ENCODE data around the gene LHX1. TPM values are rescaled to one million over a fixed set of nuclear protein-coding genes. Genes with fewer than 3 reads are reported as not detected.

LHX1 gene
- total and polyA plus RNA-seq, 2 of the 8 experiments (the other 6 are each of a cell fraction or from before 2014, with no cell fraction given) = 0.26 to 0.93 TPM

GRCh38 chr17:36951084-36951789, 14.0 kb downstream of the LHX1 start:
- H3K9ac ChIP-seq (replicated peaks in 1 of 4; ENCODE audit: extremely low read depth in 1 of 4, low read depth in 3 of 4, low read length in 3 of 4) = no peak overlapping the region
- H3K56ac ChIP-seq (replicated peaks; ENCODE audit: insufficient read length, low read depth, low read length) = no peak overlapping the region
- H2BK20ac ChIP-seq (ENCODE audit: low read length) = no peak overlapping the region
- no peak overlapping the region for H3K4ac ChIP-seq (replicated peaks; ENCODE audit: insufficient read length, low read depth, low read length)
- POLR2A ChIA-PET (ENCODE audit: partially characterized antibody) = no interaction called here
- no peak overlapping the region for H4K5ac ChIP-seq (ENCODE audit: insufficient read length, low read depth, low read length)
- FAIRE-seq (no peak), DNase-seq (ENCODE audit: low read depth in 1 of 2, low spot score in 2 of 2) (no peak)
- no peak for TF ChIP-seq SP1 (IDR thresholded peaks at IDR 0.05; ENCODE audit: low read depth, low read length)
- no peak for TF ChIP-seq POU5F1 (IDR thresholded peaks at IDR 0.05; ENCODE audit: low read depth, low read length)
- no peak for TF ChIP-seq PHF8 (conservative IDR thresholded peaks at IDR 0.05; ENCODE audit: low read depth, low read length)
- no peak for TF ChIP-seq HDAC6 (IDR thresholded peaks at IDR 0.05; ENCODE audit: low read depth, low read length)
- TF ChIP-seq CBX5 (IDR thresholded peaks at IDR 0.05; ENCODE audit: low read depth, low read length) = no peak
- no peak for TF ChIP-seq KDM1A (IDR thresholded peaks at IDR 0.05; ENCODE audit: borderline replicate concordance, low read length)
- TF ChIP-seq CTBP2 (IDR thresholded peaks at IDR 0.05; ENCODE audit: borderline replicate concordance, insufficient read depth, insufficient read length, low read length) = no peak
- no peak for TF ChIP-seq SP4 (IDR thresholded peaks at IDR 0.05; ENCODE audit: low read length)
- no peak for TF ChIP-seq JUN (IDR thresholded peaks at IDR 0.05; ENCODE audit: low read depth, low read length)
- TF ChIP-seq CHD1 (IDR thresholded peaks at IDR 0.05; ENCODE audit: low read depth, low read length) = no peak
- peaks cover 19 to 25% (median 23%) of the 10 kb centered on the region in 4 experiments for H3K27me3 ChIP-seq (replicated peaks in 1 of 4; ENCODE audit: control insufficient read depth in 3 of 4, extremely low read depth in 1 of 4, insufficient read depth in 3 of 4, low read length in 3 of 4)
- peaks cover 13% of the 10 kb centered on the region for H3K23me2 ChIP-seq (ENCODE audit: low read depth, low read length)
- no peak overlapping the region for H2BK120ac ChIP-seq (replicated peaks; ENCODE audit: low read depth, low read length)
- H3K4me1 ChIP-seq (replicated peaks in 1 of 4; ENCODE audit: control insufficient read depth in 3 of 4, insufficient read depth in 4 of 4, low read length in 3 of 4) = peaks cover 3 to 13% (median 7%) of the 10 kb centered on the region in 4 experiments
- no peak overlapping the region for H3K14ac ChIP-seq (ENCODE audit: insufficient read length)
- no peak overlapping the region for H3K23ac ChIP-seq (ENCODE audit: insufficient read length)
- H3K18ac ChIP-seq (ENCODE audit: extremely low read depth, low read length) = no peak overlapping the region
- no peak overlapping the region for H4K8ac ChIP-seq (ENCODE audit: extremely low read depth, insufficient read depth, low read length)
- CTCF ChIA-PET (ENCODE audit: partially characterized antibody) = interaction anchor here (0.8 to 1.4 kb wide), 2 partner anchors 195 to 222 kb away, joined by 3 read pairs; no protein-coding TSS in a partner anchor
- no peak overlapping the region for H2BK12ac ChIP-seq (ENCODE audit: low read depth, low read length)
- H3K27ac ChIP-seq (ENCODE audit: low read depth, low read length) = no peak overlapping the region
- H3K36me3 ChIP-seq (ENCODE audit: control insufficient read depth in 2 of 4, insufficient read depth in 4 of 4, low read length in 3 of 4) = peaks cover 16 to 55% (median 25%) of the 10 kb centered on the region in 4 experiments; a peak in 7 of 8 replicates
- H3K4me2 ChIP-seq (ENCODE audit: insufficient read depth in 1 of 2, low read depth in 2 of 2, low read length in 2 of 2) = no peak overlapping the region
- no peak overlapping the region for H4K91ac ChIP-seq (replicated peaks; ENCODE audit: insufficient read length, low read length)
- 93% methylated on average over 5 of the region's 5 CpGs; no CpG with 5 or more reads in 1 of the 2 experiments for WGBS, 2 experiments (ENCODE audit: extremely low coverage in 1 of 2, insufficient coverage in 1 of 2, insufficient read length in 1 of 2, insufficient replicate concordance in 2 of 2, low coverage in 1 of 2, low lambda C conversion rate in 2 of 2, missing lambda C conversion rate in 1 of 2)
- H2AK5ac ChIP-seq (ENCODE audit: low read depth, low read length) = no peak overlapping the region
- H2BK5ac ChIP-seq (ENCODE audit: low read depth, low read length) = no peak overlapping the region
- H3K79me1 ChIP-seq (ENCODE audit: low read depth, low read length) = no peaks in the 10 kb centered on the region; the same call in 1 of the 2 replicates
- H3K79me2 ChIP-seq (ENCODE audit: control insufficient read depth in 1 of 2, insufficient read depth in 2 of 2, low read length in 2 of 2) = peaks cover 0 to 21% of the 10 kb centered on the region in 2 experiments; a peak in 2 of 4 replicates
- H2BK15ac ChIP-seq (ENCODE audit: low read length) = no peak overlapping the region
- H4K20me1 ChIP-seq (replicated peaks in 1 of 2; ENCODE audit: control insufficient read depth in 1 of 2, insufficient read depth in 2 of 2, low read length in 2 of 2) = peaks cover 5 to 11% of the 10 kb centered on the region in 2 experiments
- H3K9me3 ChIP-seq (ENCODE audit: insufficient read depth in 2 of 2, low read depth in 1 of 2, low read length in 1 of 2) = no peaks in the 10 kb centered on the region
- no peak overlapping the region for H2AFZ ChIP-seq (ENCODE audit: low read length)
- H3K4me3 ChIP-seq (ENCODE audit: extremely low read depth in 1 of 4, insufficient read depth in 2 of 4, low read depth in 3 of 4, low read length in 4 of 4) = no peak overlapping the region

All from H1 (cell line).